Posterior vena cava (tissue), 2 donors: Measurements from ENCODE around the gene ITK. TPM values are rescaled to one million over a fixed set of nuclear protein-coding genes. Genes with fewer than 3 reads are reported as not detected.
"Not testable (repeated sequence)": the region's sequence is repeated elsewhere in the genome, so short reads cannot be mapped to it uniquely, and the experiment has no call there.

Experiments used
- DNase-seq: peaks from one replicate; pipeline ENCODE4 v3.0.0-alpha.2; 2020; ENCODE audit warnings: low spot score
- intact Hi-C, 2 donors: fragments of 100-400 bp; cut with DNase I; formaldehyde crosslinking; loops; one replicate each; pipeline versions ENCODE4 v1.14.1 to v1.14.2; 2022 to 2023
- total RNA-seq, 2 donors: library from RNA; stranded (reverse); fragmentation: NEBNext Ultra II Directional; extraction: Animal tissue kit (Norgen Biotek cat#: 25700); gene quantifications; one replicate each; pipeline ENCODE4 v1.2.1, GENCODE V29; 2021
- donor health status: DM: yes; HTN: yes; CAD: no.
- donor health status: DM: yes; HTN: yes; CAD: no.

ITK gene
- total RNA-seq, 2 donors from 2014 or later, result 1.2 to 2.6 TPM

GRCh38 chr5:157198277-157198986 lies 17.8 kb downstream of the ITK start:
- DNase-seq, result no peak
- intact Hi-C loops, result no loop called here

GRCh38 chr5:157201857-157202256 lies 21.2 kb downstream of the ITK start:
- DNase-seq, result no peak
- intact Hi-C loops, result no loop called here

- intact Hi-C loops, result no loop called here
- DNase-seq, result no peak
Measured at GRCh38 chr5:157203417-157203816, 22.8 kb downstream of the ITK start.

- intact Hi-C loops, result no loop called here
- no peak for DNase-seq
Measured at GRCh38 chr5:157204765-157205164, 24.1 kb downstream of the ITK start.

GRCh38 chr5:157205708-157206107 lies 25.1 kb downstream of the ITK start:
- intact Hi-C loops, result no loop called here
- no peak for DNase-seq

- intact Hi-C loops, DNase-seq: not testable (repeated sequence)
Measured at GRCh38 chr5:157210652-157211051, 30.0 kb downstream of the ITK start.

- DNase-seq, result no peak
- intact Hi-C loops, result no loop called here
Measured at GRCh38 chr5:157212307-157212706, 31.7 kb downstream of the ITK start.

- intact Hi-C loops, result no loop called here
- DNase-seq, result no peak
Measured at GRCh38 chr5:157213527-157214243, 33.0 kb downstream of the ITK start.

GRCh38 chr5:157214415-157214814 lies 33.8 kb downstream of the ITK start:
- intact Hi-C loops, result no loop called here
- no peak for DNase-seq

GRCh38 chr5:157214861-157215513 lies 34.3 kb downstream of the ITK start:
- intact Hi-C loops, result no loop called here
- DNase-seq, result no peak

- intact Hi-C loops, result no loop called here
- no peak for DNase-seq
Measured at GRCh38 chr5:157215514-157216167, 35.0 kb downstream of the ITK start.

GRCh38 chr5:157216391-157217142 lies 35.9 kb downstream of the ITK start:
- intact Hi-C loops, result no loop called here

GRCh38 chr5:157217289-157218024 lies 36.8 kb downstream of the ITK start:
- intact Hi-C loops, result no loop called here

More at GRCh38 chr5:157216391-157217142, 35.9 kb downstream of the ITK start:
- DNase-seq, result no peak

GRCh38 chr5:157219491-157220271 lies 39.0 kb downstream of the ITK start:
- no peak for DNase-seq
- intact Hi-C loops, result no loop called here

More at GRCh38 chr5:157217289-157218024, 36.8 kb downstream of the ITK start:
- no peak for DNase-seq

- intact Hi-C loops, result no loop called here
Measured at GRCh38 chr5:157221959-157222358, 41.3 kb downstream of the ITK start.

GRCh38 chr5:157222506-157223230 lies 42.0 kb downstream of the ITK start:
- intact Hi-C loops, result no loop called here
- DNase-seq, result no peak

More at GRCh38 chr5:157221959-157222358, 41.3 kb downstream of the ITK start:
- DNase-seq, result no peak
